GM18868 (cell line): ENCODE data around the gene SMIM14.
"Not testable (repeated sequence)": the region's sequence is repeated elsewhere in the genome, so short reads cannot be mapped to it uniquely, and the experiment has no call there.

Experiments used
- ATAC-seq: cut with Tn5 transposase; IDR thresholded peaks from one replicate; pipeline ENCODE4 v1.9.1; 2021; ENCODE audit warnings: mild to moderate bottlenecking, moderate library complexity; ENCODE audit not compliant: unreplicated experiment

Gene SMIM14

GRCh38 chr4:39504538-39504937, 134.1 kb downstream of the SMIM14 start:
- ATAC-seq, result no peak

GRCh38 chr4:39502664-39503035, 136.0 kb downstream of the SMIM14 start:
- ATAC-seq, result not testable (repeated sequence)

DNA sequence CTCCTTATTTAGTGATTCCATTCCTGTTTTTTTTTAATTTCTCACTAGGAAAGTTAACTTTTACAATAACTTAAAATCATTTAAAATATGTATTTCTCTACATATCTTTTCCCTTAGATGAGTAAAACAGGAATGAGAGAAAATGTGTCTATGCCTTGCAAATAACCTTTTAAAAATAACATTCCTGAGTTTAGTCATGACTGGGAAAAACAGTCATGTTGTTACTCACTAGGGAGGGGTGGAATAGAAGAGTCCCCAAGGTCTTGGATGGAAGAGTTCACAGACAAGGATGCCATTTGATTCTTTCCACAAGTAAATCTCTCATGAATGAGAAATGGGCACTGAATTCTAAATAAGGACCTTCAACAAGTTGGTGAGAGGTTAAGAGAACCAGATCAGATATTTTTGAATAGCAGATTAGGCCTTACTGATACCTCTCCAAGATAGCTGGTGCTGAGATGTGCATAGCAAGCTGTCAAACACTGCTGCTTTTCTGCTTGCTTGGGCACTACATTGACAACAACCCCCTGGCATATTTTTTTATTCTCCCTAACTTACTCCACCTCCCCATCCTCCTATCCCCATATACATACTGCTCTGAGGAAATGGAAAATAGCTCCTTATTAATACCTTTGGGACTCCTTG, 136.5 kb downstream of the SMIM14 start:
- no peak for ATAC-seq

- no peak for ATAC-seq
These were observed 140.0 kb downstream of the SMIM14 start for GRCh38 chr4:39498727-39499020.

DNA sequence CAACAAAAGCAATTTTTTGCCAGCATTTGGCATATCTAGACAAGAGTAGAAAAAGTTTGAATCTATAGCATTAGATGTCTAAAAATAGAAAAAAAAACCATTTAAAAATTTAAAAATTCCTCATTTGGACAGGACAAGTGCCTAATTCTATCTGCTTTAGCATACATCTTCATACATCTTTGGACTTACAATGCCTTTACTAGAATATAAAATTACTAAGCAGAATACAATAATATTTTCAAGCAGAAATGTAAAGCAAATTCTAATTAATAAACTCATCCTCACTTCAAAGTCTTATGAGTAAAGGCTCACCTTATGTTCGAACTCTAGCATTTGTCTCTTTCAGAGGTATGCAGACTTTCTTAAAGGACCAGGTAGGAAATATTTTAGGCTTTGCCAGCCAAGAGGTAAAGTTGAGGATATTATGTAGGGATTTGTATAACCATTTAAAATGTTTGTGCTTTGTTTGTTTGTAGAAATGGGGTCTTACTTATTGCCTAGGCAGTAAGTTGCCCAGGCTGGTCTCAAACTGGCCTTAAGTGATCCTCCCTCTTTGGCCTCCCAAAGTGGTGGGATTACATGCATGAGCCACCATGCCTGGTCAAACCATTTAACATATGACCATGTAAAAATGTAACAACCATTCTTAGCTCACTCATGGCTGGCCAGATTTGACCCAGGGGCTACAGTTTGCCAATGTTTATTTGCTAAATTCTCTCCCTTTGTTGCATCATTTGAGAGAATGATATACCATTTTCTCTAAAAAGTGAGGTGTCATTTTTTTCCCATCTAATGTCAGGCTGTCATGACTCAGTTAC, 140.5 kb downstream of the SMIM14 start:
- ATAC-seq, result no peak
